Ishikawa (cell line): Measurements from ENCODE around the gene AVEN.

ENCODE experiments used
- CEBPB ChIP-seq: IDR thresholded peaks from 2 replicates; pipeline ENCODE4 v1.6.1; 2012
- CREB1 ChIP-seq: IDR thresholded peaks from 2 replicates; pipeline ENCODE4 v1.6.1; 2012; ENCODE audit warnings: low read depth
- EGR1 ChIP-seq: IDR thresholded peaks from 2 replicates; pipeline ENCODE4 v1.6.1; 2012
- EP300 ChIP-seq: IDR thresholded peaks from 2 replicates; pipeline ENCODE4 v1.6.1; 2012; ENCODE audit warnings: borderline replicate concordance
- FOXM1 ChIP-seq: IDR thresholded peaks from 2 replicates; pipeline ENCODE4 v1.6.1; 2012; ENCODE audit warnings: low read depth, borderline replicate concordance
- MAX ChIP-seq: IDR thresholded peaks from 2 replicates; pipeline ENCODE4 v1.6.1; 2012
- NFIC ChIP-seq: IDR thresholded peaks from 2 replicates; pipeline ENCODE4 v1.6.1; 2012
- RAD21 ChIP-seq: IDR thresholded peaks from 2 replicates; pipeline ENCODE4 v1.6.1; 2012; ENCODE audit warnings: low read depth
- REST ChIP-seq: IDR thresholded peaks from 2 replicates; pipeline ENCODE4 v1.6.1; 2012; ENCODE audit warnings: low read depth, mild to moderate bottlenecking
- TAF1 ChIP-seq: IDR thresholded peaks from 2 replicates; pipeline ENCODE4 v1.6.1; 2012; ENCODE audit warnings: low read depth, mild to moderate bottlenecking
- TCF12 ChIP-seq: IDR thresholded peaks from 2 replicates; pipeline ENCODE4 v1.6.1; 2012; ENCODE audit warnings: low read depth
- TEAD4 ChIP-seq: IDR thresholded peaks from 2 replicates; pipeline ENCODE4 v1.6.1; 2012
- USF1 ChIP-seq: IDR thresholded peaks from 2 replicates; pipeline ENCODE4 v1.6.1; 2012
- YY1 ChIP-seq: IDR thresholded peaks from 2 replicates; pipeline ENCODE4 v1.6.1; 2012; ENCODE audit warnings: low read depth
- ZBTB7A ChIP-seq: IDR thresholded peaks from 2 replicates; pipeline ENCODE4 v1.6.1; 2012; ENCODE audit warnings: low read depth

Gene AVEN

GRCh38 chr15:34076785-34077184, 37.8 kb upstream of the AVEN start:
- TF ChIP-seq TEAD4 (no peak), REST (no peak), YY1 (no peak), CREB1 (no peak), MAX (no peak), TCF12 (no peak), FOXM1 (no peak), RAD21 (no peak), EP300 (no peak), ZBTB7A (no peak), NFIC (no peak), TAF1 (no peak), CEBPB (no peak), USF1 (no peak), EGR1 (no peak)

GRCh38 chr15:34070003-34070402, 31.0 kb upstream of the AVEN start:
- TF ChIP-seq REST: no peak
- TF ChIP-seq USF1: no peak
- no peak for TF ChIP-seq ZBTB7A
- TF ChIP-seq TEAD4: no peak
- TF ChIP-seq TAF1: no peak
- TF ChIP-seq CREB1: no peak
- no peak for TF ChIP-seq RAD21
- TF ChIP-seq TCF12: no peak
- no peak for TF ChIP-seq EP300
- TF ChIP-seq CEBPB: no peak
- no peak for TF ChIP-seq EGR1
- no peak for TF ChIP-seq MAX
- no peak for TF ChIP-seq YY1
- TF ChIP-seq NFIC: no peak
- no peak for TF ChIP-seq FOXM1

- no peak for TF ChIP-seq USF1
- TF ChIP-seq FOXM1: no peak
- TF ChIP-seq MAX: no peak
- TF ChIP-seq EP300: no peak
- TF ChIP-seq TAF1: no peak
- no peak for TF ChIP-seq EGR1
- TF ChIP-seq TEAD4: no peak
- TF ChIP-seq ZBTB7A: no peak
These were observed 26.9 kb upstream of the AVEN start for GRCh38 chr15:34065941-34066340.

- no peak for TF ChIP-seq YY1
- no peak for TF ChIP-seq RAD21
- TF ChIP-seq EGR1: no peak
- no peak for TF ChIP-seq FOXM1
- no peak for TF ChIP-seq TAF1
- TF ChIP-seq USF1: no peak
- no peak for TF ChIP-seq ZBTB7A
- TF ChIP-seq TEAD4: no peak
- TF ChIP-seq NFIC: no peak
These were observed 26.3 kb upstream of the AVEN start for GRCh38 chr15:34065261-34065660.

- TF ChIP-seq EP300: no peak
- TF ChIP-seq YY1: no peak
These were observed 25.4 kb upstream of the AVEN start for GRCh38 chr15:34064438-34064837.

- TF ChIP-seq EGR1 (no peak), MAX (no peak), TEAD4 (no peak), RAD21 (no peak), TCF12 (no peak), CREB1 (no peak), YY1 (no peak), EP300 (no peak), REST (no peak), TAF1 (no peak), USF1 (no peak), ZBTB7A (no peak), FOXM1 (no peak), CEBPB (no peak), NFIC (no peak)
These were observed 20.9 kb upstream of the AVEN start for GRCh38 chr15:34059946-34060345.
